HG03565 (cell line): ENCODE data around the gene NPIPA8.
"Not testable (repeated sequence)": the region's sequence is repeated elsewhere in the genome, so short reads cannot be mapped to it uniquely, and the experiment has no call there.

Experiments used
- ATAC-seq: cut with Tn5 transposase; IDR thresholded peaks from one replicate; pipeline ENCODE4 v1.9.1; 2021; ENCODE audit warnings: mild to moderate bottlenecking, moderate library complexity; ENCODE audit not compliant: unreplicated experiment

NPIPA8 gene

DNA sequence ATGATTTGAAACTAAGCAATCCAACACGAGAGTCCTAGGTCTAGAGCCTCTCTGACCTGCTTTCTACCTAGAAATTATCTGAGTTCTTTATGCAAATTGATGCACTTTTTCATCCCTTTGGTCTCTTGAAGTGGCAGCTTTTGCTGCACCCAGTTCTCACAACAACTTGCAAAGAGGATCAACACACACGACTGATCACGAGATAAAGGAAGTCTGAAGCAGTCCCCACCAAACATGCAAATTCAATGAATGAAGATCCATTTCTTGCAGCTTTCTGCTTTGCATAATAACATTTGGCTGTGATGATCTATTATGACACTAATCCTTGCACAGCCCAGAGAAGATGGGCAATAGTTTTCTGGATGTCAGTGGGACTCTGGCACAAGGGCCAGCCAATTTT, 56.2 kb downstream of the NPIPA8 start:
- not testable (repeated sequence) for ATAC-seq

DNA sequence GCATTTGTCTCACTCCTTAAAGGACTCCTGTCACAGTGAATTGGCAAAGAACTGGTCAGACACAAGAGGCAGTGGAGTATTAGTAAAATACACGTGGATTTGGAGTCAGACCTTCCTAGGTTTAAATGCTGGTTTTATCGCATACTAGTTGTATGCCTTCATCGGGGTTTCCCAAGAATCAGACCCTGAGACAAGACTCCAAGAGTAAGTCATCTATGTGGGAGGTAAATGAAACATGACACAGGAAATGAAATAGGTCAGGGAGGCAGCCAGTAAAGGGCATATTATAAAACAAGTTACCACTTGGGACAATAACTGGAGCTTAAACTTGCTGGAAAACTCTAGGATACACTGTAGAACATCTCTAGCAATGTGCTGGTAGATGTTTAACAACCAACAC, 59.8 kb downstream of the NPIPA8 start:
- not testable (repeated sequence) for ATAC-seq

DNA sequence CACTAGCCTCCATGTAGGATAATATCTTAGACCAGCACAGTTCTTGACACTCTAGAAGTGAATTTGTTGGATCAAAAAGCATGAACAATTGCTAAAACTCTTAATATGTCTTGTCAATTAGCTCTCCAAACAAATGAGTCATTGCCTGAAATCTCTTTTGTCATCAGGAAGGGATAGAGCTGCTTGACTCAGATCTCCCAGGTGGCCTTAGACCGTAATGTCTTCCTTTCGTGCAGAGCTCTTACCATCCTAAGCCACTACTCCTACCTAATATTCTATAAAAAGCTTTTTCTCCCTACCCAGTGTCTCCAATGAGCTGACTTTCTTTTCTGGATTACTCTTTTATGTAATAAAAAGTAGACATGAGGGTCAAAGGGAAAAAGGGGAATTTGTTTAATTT, 66.4 kb downstream of the NPIPA8 start:
- ATAC-seq, result not testable (repeated sequence)
